ENCODE results near the gene CEP20.
"Not testable (repeated sequence)": the region's sequence is repeated elsewhere in the genome, so short reads cannot be mapped to it uniquely, and the experiment has no call there.

The CEP20 gene

DNA sequence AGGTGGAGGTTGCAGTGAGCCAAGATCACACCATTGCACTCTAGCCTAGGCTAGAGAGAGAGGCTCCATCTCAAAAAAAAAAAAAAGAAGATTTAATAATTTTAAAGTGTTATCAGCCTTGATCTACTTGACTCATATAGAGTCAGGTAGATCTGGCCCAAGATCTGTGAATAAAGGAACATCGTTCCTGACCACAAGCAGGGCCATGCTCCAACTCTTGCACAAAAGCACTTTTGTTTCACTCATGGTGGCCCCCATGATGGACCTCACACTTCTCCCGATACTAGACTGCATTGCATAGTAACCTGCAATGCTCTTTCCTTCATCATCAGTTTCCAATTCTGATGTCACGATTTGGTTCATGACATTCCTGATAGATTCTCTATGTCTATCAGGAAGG lies 26.4 kb downstream of the CEP20 start:
- H3K27me3 ChIP-seq (ENCODE audit: insufficient read depth, low read length) = peaks cover 16% of the 10 kb centered on the region
- H3K4me1 ChIP-seq (ENCODE audit: control insufficient read depth, insufficient read depth, low read length, unreplicated experiment) = peaks cover 7% of the 10 kb centered on the region
- no peak overlapping the region for H3K27ac ChIP-seq (ENCODE audit: low read depth, low read length)
- no peaks in the 10 kb centered on the region; the same call in 1 of the 2 replicates for H3K36me3 ChIP-seq (ENCODE audit: insufficient read depth, low read length)
- no peak overlapping the region for H2AFZ ChIP-seq (ENCODE audit: low read length, unreplicated experiment)
- no peaks in the 10 kb centered on the region for H3K79me2 ChIP-seq (ENCODE audit: control insufficient read depth, insufficient read depth, low read length, unreplicated experiment)
- H3K4me3 ChIP-seq (ENCODE audit: low read depth, low read length) = no peak overlapping the region

- no peaks in the 10 kb centered on the region for H3K36me3 ChIP-seq (ENCODE audit: insufficient read depth, low read length)
- no peak overlapping the region for H2AFZ ChIP-seq (ENCODE audit: low read length, unreplicated experiment)
- no peak overlapping the region for H3K27ac ChIP-seq (ENCODE audit: low read depth, low read length)
- no peaks in the 10 kb centered on the region for H3K79me2 ChIP-seq (ENCODE audit: control insufficient read depth, insufficient read depth, low read length, unreplicated experiment)
- peaks cover 45% of the 10 kb centered on the region for H3K27me3 ChIP-seq (ENCODE audit: insufficient read depth, low read length)
- H3K4me3 ChIP-seq (ENCODE audit: low read depth, low read length) = no peak overlapping the region
- H3K4me1 ChIP-seq (ENCODE audit: control insufficient read depth, insufficient read depth, low read length, unreplicated experiment) = peaks cover 11% of the 10 kb centered on the region
Observed at GRCh38 chr16:15858921-15859668, 29.3 kb downstream of the CEP20 start.

GRCh38 chr16:15857724-15858560 lies 30.5 kb downstream of the CEP20 start:
- no peaks in the 10 kb centered on the region for H3K36me3 ChIP-seq (ENCODE audit: insufficient read depth, low read length)
- H2AFZ ChIP-seq (ENCODE audit: low read length, unreplicated experiment) = peak overlapping the region; percentile 92
- peak overlapping the region; percentile 77 for H3K4me3 ChIP-seq (ENCODE audit: low read depth, low read length)
- no peaks in the 10 kb centered on the region for H3K79me2 ChIP-seq (ENCODE audit: control insufficient read depth, insufficient read depth, low read length, unreplicated experiment)
- no peak overlapping the region for H3K27ac ChIP-seq (ENCODE audit: low read depth, low read length)
- peaks cover 11% of the 10 kb centered on the region for H3K4me1 ChIP-seq (ENCODE audit: control insufficient read depth, insufficient read depth, low read length, unreplicated experiment)
- H3K27me3 ChIP-seq (ENCODE audit: insufficient read depth, low read length) = peaks cover 56% of the 10 kb centered on the region

DNA sequence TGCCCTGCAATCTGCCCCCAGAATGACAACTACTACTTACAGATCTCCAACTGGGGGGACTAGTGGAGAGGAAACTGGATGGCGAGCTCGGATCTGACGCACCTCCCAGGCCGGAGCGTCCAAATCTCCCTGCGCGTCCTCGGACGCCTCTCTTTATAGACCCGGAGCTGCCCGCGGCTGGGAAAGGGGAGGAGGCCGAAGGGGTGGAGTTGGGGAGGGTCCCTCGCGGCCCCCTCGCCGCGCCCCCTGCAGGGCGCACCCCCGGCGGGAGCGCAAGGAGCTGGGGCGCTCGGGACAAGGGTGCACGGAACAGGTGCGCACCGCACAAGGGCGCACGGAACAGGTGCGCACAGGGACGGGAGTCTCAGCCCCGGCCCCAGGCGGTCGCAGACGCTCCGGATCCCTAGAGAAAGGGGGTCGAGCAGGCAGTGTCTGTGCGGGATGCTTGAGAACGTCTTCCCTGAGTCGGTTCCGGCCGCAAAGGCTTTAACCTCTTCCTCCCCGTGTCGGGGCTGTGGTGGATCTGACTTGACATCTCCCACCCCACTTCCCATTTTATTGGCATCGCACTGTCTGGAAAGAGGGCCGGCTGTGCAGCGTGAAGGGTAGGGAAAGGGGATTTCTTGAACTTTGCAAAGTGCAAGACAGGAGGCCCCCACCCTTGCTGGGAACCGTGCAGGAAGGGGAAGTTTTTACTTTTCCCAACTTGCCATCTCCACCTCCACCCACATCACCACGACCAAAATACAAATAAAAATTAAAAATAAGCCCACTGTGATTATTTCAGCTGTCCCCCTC lies 31.3 kb downstream of the CEP20 start, which contains the start of gene MYH11:
MYH11 (minus strand) TSS at position 128 of the 798 bp plus-strand sequence. CDS start 18,776 bp downstream, outside the sequence.
- no peaks in the 10 kb centered on the region for H3K36me3 ChIP-seq (ENCODE audit: insufficient read depth, low read length)
- peaks cover 11% of the 10 kb centered on the region for H3K4me1 ChIP-seq (ENCODE audit: control insufficient read depth, insufficient read depth, low read length, unreplicated experiment)
- no peaks in the 10 kb centered on the region for H3K79me2 ChIP-seq (ENCODE audit: control insufficient read depth, insufficient read depth, low read length, unreplicated experiment)
- no peak within 1 kb of the TSS for H3K27ac ChIP-seq (ENCODE audit: low read depth, low read length)
- peak within 1 kb of the TSS; percentile 77 for H3K4me3 ChIP-seq (ENCODE audit: low read depth, low read length)
- H2AFZ ChIP-seq (ENCODE audit: low read length, unreplicated experiment) = peak within 1 kb of the TSS; percentile 92
- peaks cover 58% of the 10 kb centered on the region for H3K27me3 ChIP-seq (ENCODE audit: insufficient read depth, low read length)

GRCh38 chr16:15856182-15856581 lies 32.2 kb downstream of the CEP20 start:
- Histone ChIP-seq H3K4me1 (ENCODE audit: control insufficient read depth, insufficient read depth, low read length, unreplicated experiment) (peaks cover 11% of the 10 kb centered on the region), H3K79me2 (ENCODE audit: control insufficient read depth, insufficient read depth, low read length, unreplicated experiment) (no peaks in the 10 kb centered on the region), H3K36me3 (ENCODE audit: insufficient read depth, low read length) (no peaks in the 10 kb centered on the region), H3K27ac (ENCODE audit: low read depth, low read length) (no peak overlapping the region), H2AFZ (ENCODE audit: low read length, unreplicated experiment) (no peak overlapping the region), H3K27me3 (ENCODE audit: insufficient read depth, low read length) (peaks cover 58% of the 10 kb centered on the region), H3K4me3 (ENCODE audit: low read depth, low read length) (no peak overlapping the region)

- H3K4me3 ChIP-seq (ENCODE audit: low read depth, low read length) = no peak overlapping the region
- H3K27ac ChIP-seq (ENCODE audit: low read depth, low read length) = no peak overlapping the region
- H3K79me2 ChIP-seq (ENCODE audit: control insufficient read depth, insufficient read depth, low read length, unreplicated experiment) = no peaks in the 10 kb centered on the region
- H2AFZ ChIP-seq (ENCODE audit: low read length, unreplicated experiment) = no peak overlapping the region
- no peaks in the 10 kb centered on the region for H3K36me3 ChIP-seq (ENCODE audit: insufficient read depth, low read length)
- peaks cover 11% of the 10 kb centered on the region for H3K4me1 ChIP-seq (ENCODE audit: control insufficient read depth, insufficient read depth, low read length, unreplicated experiment)
- H3K27me3 ChIP-seq (ENCODE audit: insufficient read depth, low read length) = peaks cover 58% of the 10 kb centered on the region
Observed at GRCh38 chr16:15855704-15856003, 32.7 kb downstream of the CEP20 start.

GRCh38 chr16:15854906-15855703 lies 33.3 kb downstream of the CEP20 start:
- peaks cover 11% of the 10 kb centered on the region for H3K4me1 ChIP-seq (ENCODE audit: control insufficient read depth, insufficient read depth, low read length, unreplicated experiment)
- H3K79me2 ChIP-seq (ENCODE audit: control insufficient read depth, insufficient read depth, low read length, unreplicated experiment) = no peaks in the 10 kb centered on the region
- no peak overlapping the region for H3K27ac ChIP-seq (ENCODE audit: low read depth, low read length)
- peaks cover 58% of the 10 kb centered on the region for H3K27me3 ChIP-seq (ENCODE audit: insufficient read depth, low read length)
- no peak overlapping the region for H3K4me3 ChIP-seq (ENCODE audit: low read depth, low read length)
- H2AFZ ChIP-seq (ENCODE audit: low read length, unreplicated experiment) = no peak overlapping the region
- no peaks in the 10 kb centered on the region for H3K36me3 ChIP-seq (ENCODE audit: insufficient read depth, low read length)

GRCh38 chr16:15854061-15854460 lies 34.3 kb downstream of the CEP20 start:
- no peak overlapping the region for H3K27ac ChIP-seq (ENCODE audit: low read depth, low read length)
- H2AFZ ChIP-seq (ENCODE audit: low read length, unreplicated experiment) = no peak overlapping the region
- peaks cover 58% of the 10 kb centered on the region for H3K27me3 ChIP-seq (ENCODE audit: insufficient read depth, low read length)
- no peaks in the 10 kb centered on the region for H3K79me2 ChIP-seq (ENCODE audit: control insufficient read depth, insufficient read depth, low read length, unreplicated experiment)
- H3K4me1 ChIP-seq (ENCODE audit: control insufficient read depth, insufficient read depth, low read length, unreplicated experiment) = peaks cover 11% of the 10 kb centered on the region
- no peaks in the 10 kb centered on the region for H3K36me3 ChIP-seq (ENCODE audit: insufficient read depth, low read length)
- no peak overlapping the region for H3K4me3 ChIP-seq (ENCODE audit: low read depth, low read length)

- no peaks in the 10 kb centered on the region for H3K79me2 ChIP-seq (ENCODE audit: control insufficient read depth, insufficient read depth, low read length, unreplicated experiment)
- no peak overlapping the region for H3K4me3 ChIP-seq (ENCODE audit: low read depth, low read length)
- H2AFZ ChIP-seq (ENCODE audit: low read length, unreplicated experiment) = no peak overlapping the region
- peaks cover 59% of the 10 kb centered on the region for H3K27me3 ChIP-seq (ENCODE audit: insufficient read depth, low read length)
- no peak overlapping the region for H3K27ac ChIP-seq (ENCODE audit: low read depth, low read length)
- H3K4me1 ChIP-seq (ENCODE audit: control insufficient read depth, insufficient read depth, low read length, unreplicated experiment) = peaks cover 11% of the 10 kb centered on the region
- no peaks in the 10 kb centered on the region for H3K36me3 ChIP-seq (ENCODE audit: insufficient read depth, low read length)
Observed at GRCh38 chr16:15853021-15853420, 35.4 kb downstream of the CEP20 start.

- not testable (repeated sequence) for H3K4me1 ChIP-seq (ENCODE audit: control insufficient read depth, insufficient read depth, low read length, unreplicated experiment); H3K36me3 ChIP-seq (ENCODE audit: insufficient read depth, low read length); H3K4me3 ChIP-seq (ENCODE audit: low read depth, low read length); H3K79me2 ChIP-seq (ENCODE audit: control insufficient read depth, insufficient read depth, low read length, unreplicated experiment); H3K27ac ChIP-seq (ENCODE audit: low read depth, low read length); H2AFZ ChIP-seq (ENCODE audit: low read length, unreplicated experiment)
- H3K27me3 ChIP-seq (ENCODE audit: insufficient read depth, low read length) = peaks cover 47% of the 10 kb centered on the region
Observed at GRCh38 chr16:15850555-15850954, 37.8 kb downstream of the CEP20 start.

Measured in ACC112 (cell line).